Uterus (tissue), 2 donors: Measurements from ENCODE around the gene PNRC2.

Source experiments
- CTCF ChIP-seq, 4 experiments: fragments of 200-600 bp in 2 of 4; fragments of 450-650 bp in 2 of 4; sonication (generic) in 2 of 4; IDR thresholded peaks; one replicate each; pipeline ENCODE4 v1.5.1; 2016 to 2019; ENCODE audit warnings: antibody characterized with exemption in 4 of 4, mild to moderate bottlenecking in 2 of 4, moderate library complexity in 1 of 4
- POLR2A ChIP-seq, 2 donors: fragments of 450-650 bp; IDR thresholded peaks; one replicate each; pipeline ENCODE4 v1.6.1; 2016; ENCODE audit warnings: antibody characterized with exemption in 2 of 2, mild to moderate bottlenecking in 1 of 2, moderate library complexity in 1 of 2

GRCh38 chr1:23960291-23961020, 828 bp downstream of the PNRC2 start:
- TF ChIP-seq POLR2A (IDR thresholded peaks at IDR 0.05): no peak
- no peak for TF ChIP-seq CTCF (IDR thresholded peaks at IDR 0.05)
